ENCODE results near the gene TAC3.
"Not testable (repeated sequence)": the region's sequence is repeated elsewhere in the genome, so short reads cannot be mapped to it uniquely, and the experiment has no call there.

Gene TAC3

GRCh38 chr12:56983386-56983785 lies 32.9 kb downstream of the TAC3 start:
- Histone ChIP-seq H3K9ac (ENCODE audit: low read length) (no peak overlapping the region), H3K4me2 (ENCODE audit: low read length, poor library complexity, severe bottlenecking) (no peak overlapping the region), H3K4me1 (ENCODE audit: control insufficient read depth, insufficient read depth, low read depth, low read length) (peaks cover 2% of the 10 kb centered on the region), H3K9me3 (ENCODE audit: control insufficient read depth, low read length) (no peaks in the 10 kb centered on the region), H3K23ac (ENCODE audit: low read length in 2 of 2) (no peak overlapping the region), H2AFZ (ENCODE audit: low read depth, low read length) (no peak overlapping the region), H3K18ac (ENCODE audit: low read depth in 1 of 2, low read length in 2 of 2) (no peak overlapping the region), H3K79me1 (replicated peaks; ENCODE audit: low read length, poor library complexity, severe bottlenecking) (no peaks in the 10 kb centered on the region), H3K36me3 (ENCODE audit: control insufficient read depth in 1 of 2, insufficient read depth in 2 of 2, low read depth in 1 of 2, low read length in 2 of 2) (no peaks in the 10 kb centered on the region), H2BK12ac (ENCODE audit: low read length in 2 of 2) (no peak overlapping the region), H2BK15ac (ENCODE audit: low read depth, poor library complexity, severe bottlenecking) (no peak overlapping the region), H3K27me3 (ENCODE audit: control insufficient read depth in 1 of 2, insufficient read depth in 1 of 2, low read length in 2 of 2) (peaks cover 5 to 7% of the 10 kb centered on the region in 2 experiments), H3K4me3 (ENCODE audit: insufficient read depth in 1 of 2, low read depth in 1 of 2, low read length in 2 of 2) (no peak overlapping the region), H3K4ac (ENCODE audit: low read depth in 1 of 2, low read length in 2 of 2) (no peak overlapping the region), H2BK120ac (ENCODE audit: low read depth, low read length) (no peak overlapping the region), H4K8ac (ENCODE audit: low read length) (no peak overlapping the region), H3K27ac (ENCODE audit: low read length, poor library complexity, severe bottlenecking) (no peak overlapping the region), H2BK5ac (ENCODE audit: low read depth, low read length, poor library complexity, severe bottlenecking) (no peak overlapping the region), H2AK5ac (ENCODE audit: low read length, severe bottlenecking) (no peak overlapping the region), H4K91ac (ENCODE audit: low read length) (no peak overlapping the region), H3K14ac (ENCODE audit: low read length in 2 of 2) (no peak overlapping the region)
- DNase-seq = no peak
- 80% methylated on average over 4 of the region's 4 CpGs for WGBS

GRCh38 chr12:56982578-56983236 lies 33.6 kb downstream of the TAC3 start:
- H3K27ac ChIP-seq (ENCODE audit: low read length, poor library complexity, severe bottlenecking); H4K8ac ChIP-seq (ENCODE audit: low read length); H4K91ac ChIP-seq (ENCODE audit: low read length); H3K79me1 ChIP-seq (replicated peaks; ENCODE audit: low read length, poor library complexity, severe bottlenecking); H2BK5ac ChIP-seq (ENCODE audit: low read depth, low read length, poor library complexity, severe bottlenecking); H3K18ac ChIP-seq (ENCODE audit: low read depth in 1 of 2, low read length in 2 of 2); H3K4ac ChIP-seq (ENCODE audit: low read depth in 1 of 2, low read length in 2 of 2); H2BK120ac ChIP-seq (ENCODE audit: low read depth, low read length); H3K4me2 ChIP-seq (ENCODE audit: low read length, poor library complexity, severe bottlenecking); H3K14ac ChIP-seq (ENCODE audit: low read length in 2 of 2); H2BK15ac ChIP-seq (ENCODE audit: low read depth, poor library complexity, severe bottlenecking); H3K9ac ChIP-seq (ENCODE audit: low read length); H2AK5ac ChIP-seq (ENCODE audit: low read length, severe bottlenecking); H3K9me3 ChIP-seq (ENCODE audit: control insufficient read depth, low read length); DNase-seq; H2BK12ac ChIP-seq (ENCODE audit: low read length in 2 of 2); H2AFZ ChIP-seq (ENCODE audit: low read depth, low read length); H3K23ac ChIP-seq (ENCODE audit: low read length in 2 of 2); H3K4me3 ChIP-seq (ENCODE audit: insufficient read depth in 1 of 2, low read depth in 1 of 2, low read length in 2 of 2); H3K27me3 ChIP-seq (ENCODE audit: control insufficient read depth in 1 of 2, insufficient read depth in 1 of 2, low read length in 2 of 2); H3K36me3 ChIP-seq (ENCODE audit: control insufficient read depth in 1 of 2, insufficient read depth in 2 of 2, low read depth in 1 of 2, low read length in 2 of 2); H3K4me1 ChIP-seq (ENCODE audit: control insufficient read depth, insufficient read depth, low read depth, low read length): not testable (repeated sequence)
- 86% methylated on average over 3 of the region's 3 CpGs for WGBS

GRCh38 chr12:56980941-56981530 lies 35.3 kb downstream of the TAC3 start:
- Histone ChIP-seq H4K8ac (ENCODE audit: low read length) (no peak overlapping the region), H2AFZ (ENCODE audit: low read depth, low read length) (no peak overlapping the region), H2AK5ac (ENCODE audit: low read length, severe bottlenecking) (no peak overlapping the region), H3K79me1 (replicated peaks; ENCODE audit: low read length, poor library complexity, severe bottlenecking) (no peaks in the 10 kb centered on the region), H3K9ac (ENCODE audit: low read length) (no peak overlapping the region), H3K9me3 (ENCODE audit: control insufficient read depth, low read length) (no peaks in the 10 kb centered on the region), H3K4ac (ENCODE audit: low read depth in 1 of 2, low read length in 2 of 2) (no peak overlapping the region), H3K14ac (ENCODE audit: low read length in 2 of 2) (no peak overlapping the region), H2BK12ac (ENCODE audit: low read length in 2 of 2) (no peak overlapping the region), H2BK15ac (ENCODE audit: low read depth, poor library complexity, severe bottlenecking) (no peak overlapping the region), H2BK5ac (ENCODE audit: low read depth, low read length, poor library complexity, severe bottlenecking) (no peak overlapping the region), H3K23ac (ENCODE audit: low read length in 2 of 2) (no peak overlapping the region), H2BK120ac (ENCODE audit: low read depth, low read length) (no peak overlapping the region), H3K36me3 (ENCODE audit: control insufficient read depth in 1 of 2, insufficient read depth in 2 of 2, low read depth in 1 of 2, low read length in 2 of 2) (no peaks in the 10 kb centered on the region), H3K4me2 (ENCODE audit: low read length, poor library complexity, severe bottlenecking) (no peak overlapping the region), H3K27me3 (ENCODE audit: control insufficient read depth in 1 of 2, insufficient read depth in 1 of 2, low read length in 2 of 2) (peaks cover 0 to 4% of the 10 kb centered on the region in 2 experiments), H3K27ac (ENCODE audit: low read length, poor library complexity, severe bottlenecking) (no peak overlapping the region), H4K91ac (ENCODE audit: low read length) (no peak overlapping the region), H3K18ac (ENCODE audit: low read depth in 1 of 2, low read length in 2 of 2) (no peak overlapping the region), H3K4me3 (ENCODE audit: insufficient read depth in 1 of 2, low read depth in 1 of 2, low read length in 2 of 2) (no peak overlapping the region), H3K4me1 (ENCODE audit: control insufficient read depth, insufficient read depth, low read depth, low read length) (peaks cover 2% of the 10 kb centered on the region)
- WGBS = 90% methylated on average over 3 of the region's 4 CpGs
- no peak for DNase-seq

DNA sequence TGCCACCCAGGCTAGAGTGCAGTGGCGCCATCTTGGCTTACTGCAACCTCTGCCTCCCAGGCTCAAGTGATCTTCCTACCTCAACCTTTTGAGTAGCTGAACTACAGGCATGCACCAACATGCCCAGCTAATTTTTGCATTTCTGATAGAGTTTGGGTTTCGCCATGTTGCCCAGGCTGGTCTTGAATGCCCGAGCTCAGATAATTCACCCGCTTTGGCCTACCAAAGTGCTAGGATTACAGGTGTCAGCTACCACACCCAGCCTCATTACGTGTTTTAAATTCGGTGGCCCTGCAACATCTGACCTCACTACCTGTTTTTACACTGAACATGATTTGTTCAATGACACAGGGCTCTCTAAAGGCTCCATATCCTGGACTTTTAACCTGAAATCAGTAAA lies 36.1 kb downstream of the TAC3 start:
- H3K4me3 ChIP-seq (ENCODE audit: insufficient read depth in 1 of 2, low read depth in 1 of 2, low read length in 2 of 2) = no peak overlapping the region
- no peak overlapping the region for H3K23ac ChIP-seq (ENCODE audit: low read length in 2 of 2)
- H3K4me1 ChIP-seq (ENCODE audit: control insufficient read depth, insufficient read depth, low read depth, low read length) = no peaks in the 10 kb centered on the region
- H3K79me1 ChIP-seq (replicated peaks; ENCODE audit: low read length, poor library complexity, severe bottlenecking) = no peaks in the 10 kb centered on the region
- WGBS = 91% methylated on average over 6 of the region's 6 CpGs
- H2AFZ ChIP-seq (ENCODE audit: low read depth, low read length) = no peak overlapping the region
- H3K9ac ChIP-seq (ENCODE audit: low read length) = no peak overlapping the region
- H3K4me2 ChIP-seq (ENCODE audit: low read length, poor library complexity, severe bottlenecking) = no peak overlapping the region
- H3K18ac ChIP-seq (ENCODE audit: low read depth in 1 of 2, low read length in 2 of 2) = no peak overlapping the region
- H3K9me3 ChIP-seq (ENCODE audit: control insufficient read depth, low read length) = no peaks in the 10 kb centered on the region
- peak overlapping the region; percentile 73 for H2BK15ac ChIP-seq (ENCODE audit: low read depth, poor library complexity, severe bottlenecking)
- no peak overlapping the region for H2BK120ac ChIP-seq (ENCODE audit: low read depth, low read length)
- no peak overlapping the region for H3K4ac ChIP-seq (ENCODE audit: low read depth in 1 of 2, low read length in 2 of 2)
- no peak overlapping the region for H3K27ac ChIP-seq (ENCODE audit: low read length, poor library complexity, severe bottlenecking)
- H2AK5ac ChIP-seq (ENCODE audit: low read length, severe bottlenecking) = no peak overlapping the region
- no peak overlapping the region for H3K14ac ChIP-seq (ENCODE audit: low read length in 2 of 2)
- H4K8ac ChIP-seq (ENCODE audit: low read length) = no peak overlapping the region
- no peak overlapping the region for H2BK5ac ChIP-seq (ENCODE audit: low read depth, low read length, poor library complexity, severe bottlenecking)
- no peak overlapping the region for H4K91ac ChIP-seq (ENCODE audit: low read length)
- no peak overlapping the region for H2BK12ac ChIP-seq (ENCODE audit: low read length in 2 of 2)
- H3K36me3 ChIP-seq (ENCODE audit: control insufficient read depth in 1 of 2, insufficient read depth in 2 of 2, low read depth in 1 of 2, low read length in 2 of 2) = no peaks in the 10 kb centered on the region
- DNase-seq = no peak
- H3K27me3 ChIP-seq (ENCODE audit: control insufficient read depth in 1 of 2, insufficient read depth in 1 of 2, low read length in 2 of 2) = peaks cover 0 to 4% of the 10 kb centered on the region in 2 experiments

All from mesenchymal stem cell (in vitro differentiated cells and primary cell).